ENCODE data around the gene TGM1.
"Not testable (repeated sequence)": the region's sequence is repeated elsewhere in the genome, so short reads cannot be mapped to it uniquely, and the experiment has no call there.

The TGM1 gene

GRCh38 chr14:24254630-24255392 is 8.2 kb downstream of the TGM1 start:
- DNase-seq (ENCODE audit: low read depth, low spot score), result no peak

- no peak for DNase-seq (ENCODE audit: low read depth, low spot score)
These were observed 9.0 kb downstream of the TGM1 start for GRCh38 chr14:24253936-24254335.

- no peak for DNase-seq (ENCODE audit: low read depth, low spot score)
These were observed 10.5 kb downstream of the TGM1 start for GRCh38 chr14:24252289-24253124.

- no peak for DNase-seq (ENCODE audit: low read depth, low spot score)
These were observed 11.1 kb downstream of the TGM1 start for GRCh38 chr14:24251880-24252288.

- DNase-seq (ENCODE audit: low read depth, low spot score), result no peak
These were observed 12.6 kb downstream of the TGM1 start for GRCh38 chr14:24250354-24250753.

GRCh38 chr14:24249230-24250021 is 13.6 kb downstream of the TGM1 start:
- DNase-seq (ENCODE audit: low read depth, low spot score), result no peak

- DNase-seq (ENCODE audit: low read depth, low spot score), result no peak
These were observed 15.6 kb downstream of the TGM1 start for GRCh38 chr14:24247422-24247821.

GRCh38 chr14:24246765-24247212 is 16.2 kb downstream of the TGM1 start:
- DNase-seq (ENCODE audit: low read depth, low spot score), result no peak

GRCh38 chr14:24245350-24245749 is 17.6 kb downstream of the TGM1 start:
- DNase-seq (ENCODE audit: low read depth, low spot score), result not testable (repeated sequence)

- no peak for DNase-seq (ENCODE audit: low read depth, low spot score)
These were observed 19.6 kb downstream of the TGM1 start for GRCh38 chr14:24243336-24243836.

GRCh38 chr14:24241829-24242443 is 21.0 kb downstream of the TGM1 start:
- DNase-seq (ENCODE audit: low read depth, low spot score), result peak; percentile 97

GRCh38 chr14:24240110-24240918 is 22.7 kb downstream of the TGM1 start:
- DNase-seq (ENCODE audit: low read depth, low spot score), result no peak

GRCh38 chr14:24238527-24239037 is 24.4 kb downstream of the TGM1 start:
- DNase-seq (ENCODE audit: low read depth, low spot score), result no peak

GRCh38 chr14:24238123-24238522 is 24.9 kb downstream of the TGM1 start:
- DNase-seq (ENCODE audit: low read depth, low spot score), result no peak

GRCh38 chr14:24237463-24237955 is 25.5 kb downstream of the TGM1 start:
- no peak for DNase-seq (ENCODE audit: low read depth, low spot score)

- DNase-seq (ENCODE audit: low read depth, low spot score), result no peak
These were observed 26.1 kb downstream of the TGM1 start for GRCh38 chr14:24236689-24237462.

GRCh38 chr14:24235804-24236688 is 26.9 kb downstream of the TGM1 start:
- no peak for DNase-seq (ENCODE audit: low read depth, low spot score)
